Measurements from ENCODE around the gene DZIP1L. TPM values are rescaled to one million over a fixed set of nuclear protein-coding genes. Genes with fewer than 3 reads are reported as not detected.

Gene DZIP1L
- total RNA-seq, 1 donor from 2014 or later = 17.7 TPM

DNA sequence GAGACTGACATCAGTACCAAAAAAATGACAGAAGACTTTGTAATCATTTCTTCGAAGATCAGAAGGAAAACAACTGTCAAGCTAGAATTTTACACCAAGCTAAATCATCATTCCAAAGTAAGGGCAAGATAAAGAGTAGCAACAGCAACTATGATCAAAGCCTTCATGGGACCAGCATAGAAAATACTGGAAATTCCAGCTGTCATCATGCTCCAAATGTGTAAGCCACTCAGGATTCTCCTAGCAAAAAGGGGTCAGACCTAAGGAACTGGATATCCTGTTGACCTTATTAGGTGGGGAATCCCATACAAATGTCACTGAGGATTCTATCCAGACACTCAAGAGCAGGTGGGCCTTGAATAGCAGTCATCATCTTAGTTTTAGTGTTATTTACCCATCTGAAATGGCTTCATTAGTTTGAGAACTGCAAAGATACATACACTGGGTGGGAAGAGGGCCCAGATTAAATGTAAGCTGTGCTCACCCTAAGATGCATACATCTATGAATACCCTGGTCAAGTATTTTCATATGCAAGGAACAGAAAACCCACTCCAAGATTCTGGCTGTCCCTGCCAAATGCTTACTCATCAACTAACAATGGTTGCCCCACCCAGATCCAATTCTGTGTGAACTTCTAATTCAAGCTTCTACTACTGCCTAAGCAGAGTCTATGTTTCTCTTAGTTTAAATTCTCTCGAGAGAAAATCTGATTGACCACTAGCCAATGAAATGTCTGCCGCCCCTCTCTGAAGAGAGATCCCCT lies 72.0 kb downstream of the DZIP1L start:
- DNase-seq (ENCODE audit: extremely low read depth, low read depth, low spot score) = no peak

DNA sequence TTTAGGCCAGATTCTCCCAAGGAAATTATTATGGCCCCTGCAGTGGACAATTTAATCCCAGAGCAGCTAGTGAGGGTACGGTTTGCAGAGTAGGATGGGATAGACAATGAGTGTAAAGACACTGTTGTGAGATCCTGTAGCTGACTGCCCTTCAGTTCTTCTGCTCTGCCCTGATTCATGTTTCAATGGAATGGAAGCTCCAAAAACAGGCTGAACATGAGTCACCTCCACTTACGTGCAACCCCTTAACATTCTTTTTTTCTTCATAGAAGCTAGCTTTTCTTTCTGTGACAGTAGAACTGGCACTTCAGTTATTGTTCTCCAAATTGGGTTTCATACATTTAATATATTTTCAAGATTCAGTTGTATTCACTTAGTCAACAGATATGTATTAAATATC lies 73.4 kb downstream of the DZIP1L start:
- DNase-seq (ENCODE audit: extremely low read depth, low read depth, low spot score) = no peak

DNA sequence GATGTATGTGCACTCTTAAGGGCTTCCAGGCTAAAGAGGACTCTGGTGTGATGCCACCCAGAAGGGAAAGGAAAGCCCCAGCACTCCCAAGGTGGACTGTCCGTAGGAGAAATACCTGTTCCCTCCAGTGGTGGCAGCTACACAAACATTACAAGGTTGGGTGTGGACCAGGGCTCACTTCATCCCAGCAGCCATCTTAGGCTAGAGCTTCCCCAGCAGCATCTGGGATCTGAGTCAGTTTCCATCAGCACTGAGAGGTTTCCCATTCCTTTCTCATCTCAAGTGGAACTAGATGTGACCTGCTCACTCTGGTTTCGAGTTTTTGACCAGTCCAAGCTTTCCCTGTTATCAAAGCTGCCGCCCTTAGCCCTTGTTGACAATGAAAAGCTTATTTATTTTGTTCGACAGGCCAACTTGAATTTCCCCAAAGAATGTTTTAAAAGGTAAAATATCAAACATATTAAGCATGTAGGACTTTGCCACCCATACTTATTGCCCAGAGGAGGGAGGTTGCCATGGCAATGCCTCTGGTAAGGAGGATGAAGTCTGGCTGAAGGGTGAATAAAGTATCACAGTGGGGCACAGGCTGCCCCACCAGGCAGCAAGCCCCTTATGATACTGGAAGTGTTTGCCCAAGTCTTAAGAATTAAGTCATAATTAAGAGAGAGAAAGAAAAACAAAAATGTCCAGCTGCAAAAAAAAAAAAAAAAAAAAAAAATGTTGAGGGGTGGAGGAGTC lies 76.5 kb downstream of the DZIP1L start:
- DNase-seq (ENCODE audit: extremely low read depth, low read depth, low spot score) = no peak

DNA sequence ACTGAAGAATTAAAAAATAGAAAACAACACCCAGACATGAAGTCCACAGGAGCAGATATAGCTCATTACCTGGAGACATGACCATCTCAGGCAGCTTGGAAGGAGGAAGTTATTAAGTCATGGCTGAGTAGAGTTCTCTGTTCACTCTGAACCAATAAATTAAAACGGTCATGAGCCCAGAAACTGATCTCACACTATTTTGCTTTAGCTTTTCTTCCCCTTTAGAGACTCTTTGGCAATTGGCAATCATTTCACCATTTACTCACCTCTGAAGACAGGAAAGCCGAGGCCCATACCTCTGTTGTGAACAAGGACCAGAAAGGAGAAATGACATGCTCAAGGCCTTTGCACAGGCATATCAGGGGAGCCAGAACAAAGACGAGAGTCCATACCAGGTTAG lies 78.8 kb downstream of the DZIP1L start:
- DNase-seq (ENCODE audit: extremely low read depth, low read depth, low spot score) = no peak

GRCh38 chr3:138034918-138035317 lies 80.5 kb downstream of the DZIP1L start:
- DNase-seq (ENCODE audit: extremely low read depth, low read depth, low spot score) = no peak

- DNase-seq (ENCODE audit: extremely low read depth, low read depth, low spot score) = no peak
These were observed 82.2 kb downstream of the DZIP1L start for GRCh38 chr3:138033202-138033691.

DNA sequence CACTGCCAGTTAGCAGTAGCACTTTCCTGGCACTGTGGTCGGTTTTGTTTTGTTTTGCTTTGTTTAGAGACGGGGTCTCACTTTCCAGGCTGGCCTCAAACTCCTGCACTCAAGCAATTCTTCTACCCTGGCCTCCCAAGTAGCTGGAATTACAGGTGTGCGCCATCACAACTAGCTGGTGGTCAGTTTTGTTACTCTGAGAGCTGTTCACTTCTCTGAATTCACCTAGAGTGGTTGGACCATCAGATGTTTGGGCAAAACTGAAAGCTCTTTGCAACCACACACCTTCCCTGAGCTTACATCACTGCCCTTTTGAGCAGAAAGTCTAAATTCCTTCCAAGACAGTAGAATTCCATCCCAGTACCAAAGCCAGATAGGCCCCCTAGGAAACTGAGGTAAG lies 82.8 kb downstream of the DZIP1L start:
- no peak for DNase-seq (ENCODE audit: extremely low read depth, low read depth, low spot score)

DNA sequence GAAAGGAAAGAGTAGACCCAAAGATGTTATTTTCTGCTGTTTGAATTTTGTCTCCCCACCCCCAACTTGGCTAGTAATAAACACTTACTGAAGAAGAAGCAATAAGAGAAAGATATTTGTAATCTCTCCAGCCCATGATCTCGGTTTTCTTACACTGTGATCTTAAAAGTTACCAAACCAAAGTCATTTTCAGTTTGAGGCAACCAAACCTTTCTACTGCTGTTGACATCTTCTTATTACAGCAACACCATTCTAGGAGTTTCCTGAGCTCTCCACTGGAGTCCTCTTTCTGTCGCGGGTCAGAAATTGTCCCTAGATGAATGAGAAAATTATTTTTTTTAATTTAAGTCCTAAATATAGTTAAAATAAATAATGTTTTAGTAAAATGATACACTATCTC lies 83.9 kb downstream of the DZIP1L start:
- no peak for DNase-seq (ENCODE audit: extremely low read depth, low read depth, low spot score)

DNA sequence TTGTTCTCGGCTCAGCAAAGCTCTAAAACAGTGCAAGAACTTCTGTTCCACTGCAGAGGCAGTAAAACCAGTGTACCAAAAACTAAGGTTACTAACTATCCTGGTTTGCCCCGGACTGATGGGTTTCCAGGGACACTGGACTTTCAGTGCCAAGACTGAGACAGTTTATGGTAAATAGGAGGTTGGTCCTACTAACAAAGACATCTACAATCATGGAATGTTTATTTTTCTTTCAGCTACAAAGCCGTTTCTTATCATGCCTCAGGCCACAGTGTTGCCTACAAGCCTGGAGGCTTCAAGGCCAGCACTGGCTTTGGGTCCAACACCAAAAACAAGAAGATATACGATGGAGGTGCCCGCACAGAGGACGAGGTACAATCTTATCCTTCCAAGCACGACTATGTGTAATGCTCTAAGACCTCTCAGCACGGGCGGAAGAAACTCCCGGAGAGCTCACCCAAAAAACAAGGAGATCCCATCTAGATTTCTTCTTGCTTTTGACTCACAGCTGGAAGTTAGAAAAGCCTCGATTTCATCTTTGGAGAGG lies 84.6 kb downstream of the DZIP1L start:
- no peak for DNase-seq (ENCODE audit: extremely low read depth, low read depth, low spot score)

DNA sequence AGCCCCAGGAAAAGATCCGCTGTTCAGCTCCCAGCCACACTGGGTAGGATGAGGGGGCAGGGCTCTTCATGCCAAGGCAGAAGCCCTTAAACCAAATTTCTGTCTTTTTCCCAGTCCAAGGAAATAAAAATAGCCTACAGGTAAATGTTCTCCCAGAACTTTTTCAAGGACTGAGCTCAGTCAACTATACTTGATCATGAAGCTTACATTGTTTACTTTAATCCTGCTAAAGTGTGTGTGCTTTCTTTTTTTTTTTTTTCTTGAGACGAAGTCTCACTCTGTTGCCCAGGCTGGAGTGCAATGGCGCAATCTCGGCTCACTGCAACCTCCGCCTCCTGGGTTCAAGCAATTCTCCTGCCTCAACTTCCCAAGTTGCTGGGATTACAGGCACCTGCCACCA lies 87.6 kb downstream of the DZIP1L start:
- DNase-seq (ENCODE audit: extremely low read depth, low read depth, low spot score) = no peak

- DNase-seq (ENCODE audit: extremely low read depth, low read depth, low spot score) = no peak
These were observed 89.9 kb downstream of the DZIP1L start for GRCh38 chr3:138025553-138025952.

GRCh38 chr3:138023754-138024153 lies 91.7 kb downstream of the DZIP1L start:
- DNase-seq (ENCODE audit: extremely low read depth, low read depth, low spot score) = no peak

GRCh38 chr3:138019281-138020069 lies 95.9 kb downstream of the DZIP1L start:
- no peak for DNase-seq (ENCODE audit: extremely low read depth, low read depth, low spot score)

- no peak for DNase-seq (ENCODE audit: extremely low read depth, low read depth, low spot score)
These were observed 99.3 kb downstream of the DZIP1L start for GRCh38 chr3:138016065-138016464.

DNA sequence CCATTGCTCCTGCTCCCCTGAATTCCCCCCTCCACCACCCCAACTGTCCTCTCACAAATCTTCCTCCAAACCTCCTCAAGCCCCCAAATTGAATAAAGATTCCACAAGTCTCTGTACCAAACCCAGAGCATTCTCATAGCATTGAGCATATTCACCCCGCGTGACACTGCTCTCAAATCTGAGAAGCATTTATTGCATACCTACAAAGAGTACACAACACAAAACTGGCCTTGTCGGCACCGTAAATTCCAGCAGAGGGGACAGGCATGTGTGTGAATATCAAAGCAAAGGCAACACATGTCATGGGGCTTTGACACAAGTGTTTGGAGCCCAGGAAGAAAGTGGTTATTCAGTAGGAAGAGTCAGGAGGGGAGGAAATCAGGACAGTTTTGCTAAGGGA lies 102.9 kb downstream of the DZIP1L start:
- no peak for DNase-seq (ENCODE audit: extremely low read depth, low read depth, low spot score)

Other genes starting within 250 kb of the DZIP1L start
- gene CLDN18, start 105.4 kb downstream of the DZIP1L start, total RNA-seq = not detected in 2 replicates
- gene A4GNT, start 16.8 kb upstream of the DZIP1L start, total RNA-seq = not detected in 2 replicates
- gene DBR1, start 59.3 kb upstream of the DZIP1L start, total RNA-seq = 11.0 and 12.8 TPM in 2 replicates
- gene ARMC8, start 71.7 kb upstream of the DZIP1L start, total RNA-seq = 21.7 and 26.7 TPM in 2 replicates
- not detected in 2 replicates for gene NME9, start 214.2 kb upstream of the DZIP1L start, total RNA-seq
- 14.1 and 26.0 TPM in 2 replicates for gene MRAS, start 233.0 kb upstream of the DZIP1L start, total RNA-seq

Measured in glomerular endothelial cell (primary cell).